ENCODE measurements around the gene ALDH1L1. TPM values are rescaled to one million over a fixed set of nuclear protein-coding genes. Genes with fewer than 3 reads are reported as not detected.
A peak's percentile ranks its signal among the peaks of the same experiment; 100 is the strongest.

ALDH1L1 gene
- total and polyA plus RNA-seq, 2 of the 8 experiments (the other 6 are each of a cell fraction or from before 2014, with no cell fraction given), result 0.98 to 1.6 TPM

GRCh38 chr3:126184465-126185000 is 4.1 kb upstream of the ALDH1L1 start:
- no peak overlapping the region for H4K8ac ChIP-seq (ENCODE audit: extremely low read depth, insufficient read depth, low read length)
- peaks cover 2 to 26% (median 17%) of the 10 kb centered on the region in 4 experiments for H3K27me3 ChIP-seq (replicated peaks in 1 of 4; ENCODE audit: control insufficient read depth in 3 of 4, extremely low read depth in 1 of 4, insufficient read depth in 3 of 4, low read length in 3 of 4)
- TF ChIP-seq, protein P1, sequence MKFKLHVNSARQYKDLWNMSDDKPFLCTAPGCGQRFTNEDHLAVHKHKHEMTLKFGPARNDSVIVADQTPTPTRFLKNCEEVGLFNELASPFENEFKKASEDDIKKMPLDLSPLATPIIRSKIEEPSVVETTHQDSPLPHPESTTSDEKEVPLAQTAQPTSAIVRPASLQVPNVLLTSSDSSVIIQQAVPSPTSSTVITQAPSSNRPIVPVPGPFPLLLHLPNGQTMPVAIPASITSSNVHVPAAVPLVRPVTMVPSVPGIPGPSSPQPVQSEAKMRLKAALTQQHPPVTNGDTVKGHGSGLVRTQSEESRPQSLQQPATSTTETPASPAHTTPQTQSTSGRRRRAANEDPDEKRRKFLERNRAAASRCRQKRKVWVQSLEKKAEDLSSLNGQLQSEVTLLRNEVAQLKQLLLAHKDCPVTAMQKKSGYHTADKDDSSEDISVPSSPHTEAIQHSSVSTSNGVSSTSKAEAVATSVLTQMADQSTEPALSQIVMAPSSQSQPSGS (IDR thresholded peaks at IDR 0.05; ENCODE audit: low read length), result no peak
- TF ChIP-seq BACH1 (IDR thresholded peaks at IDR 0.05; ENCODE audit: low read length) (no peak), MAFK (IDR thresholded peaks at IDR 0.05; ENCODE audit: low read depth, low read length) (peak; percentile 30; the same call in 1 of the 2 replicates)
- no peaks in the 10 kb centered on the region for H3K79me2 ChIP-seq (ENCODE audit: control insufficient read depth in 1 of 2, insufficient read depth in 2 of 2, low read length in 2 of 2)
- H3K4me2 ChIP-seq (ENCODE audit: insufficient read depth in 1 of 2, low read depth in 2 of 2, low read length in 2 of 2), result no peak overlapping the region
- H2BK12ac ChIP-seq (ENCODE audit: low read depth, low read length), result no peak overlapping the region
- no peak overlapping the region for H2BK20ac ChIP-seq (ENCODE audit: low read length)
- H2BK5ac ChIP-seq (ENCODE audit: low read depth, low read length), result no peak overlapping the region
- peaks cover 0 to 3% (median 0%) of the 10 kb centered on the region in 4 experiments; a peak in 1 of 7 replicates for H3K4me1 ChIP-seq (replicated peaks in 1 of 4; ENCODE audit: control insufficient read depth in 3 of 4, insufficient read depth in 4 of 4, low read length in 3 of 4)
- no peaks in the 10 kb centered on the region for H3K79me1 ChIP-seq (ENCODE audit: low read depth, low read length)
- no peak overlapping the region for H3K9ac ChIP-seq (replicated peaks in 1 of 4; ENCODE audit: extremely low read depth in 1 of 4, low read depth in 3 of 4, low read length in 3 of 4)
- no peaks in the 10 kb centered on the region for H3K36me3 ChIP-seq (ENCODE audit: control insufficient read depth in 2 of 4, insufficient read depth in 4 of 4, low read length in 3 of 4)
- H2AFZ ChIP-seq (ENCODE audit: low read length), result no peak overlapping the region
- no peak overlapping the region for H2BK120ac ChIP-seq (replicated peaks; ENCODE audit: low read depth, low read length)
- 85% methylated on average over 6 of the region's 6 CpGs; no CpG with 5 or more reads in 1 of the 2 experiments for WGBS, 2 experiments (ENCODE audit: extremely low coverage in 1 of 2, insufficient coverage in 1 of 2, insufficient read length in 1 of 2, insufficient replicate concordance in 2 of 2, low coverage in 1 of 2, low lambda C conversion rate in 2 of 2, missing lambda C conversion rate in 1 of 2)
- H2AK5ac ChIP-seq (ENCODE audit: low read depth, low read length), result no peak overlapping the region
- H3K14ac ChIP-seq (ENCODE audit: insufficient read length), result no peak overlapping the region
- H3K56ac ChIP-seq (replicated peaks; ENCODE audit: insufficient read length, low read depth, low read length), result no peak overlapping the region
- H4K20me1 ChIP-seq (replicated peaks in 1 of 2; ENCODE audit: control insufficient read depth in 1 of 2, insufficient read depth in 2 of 2, low read length in 2 of 2), result no peaks in the 10 kb centered on the region
- no peaks in the 10 kb centered on the region for H3K9me3 ChIP-seq (ENCODE audit: insufficient read depth in 2 of 2, low read depth in 1 of 2, low read length in 1 of 2)
- H4K91ac ChIP-seq (replicated peaks; ENCODE audit: insufficient read length, low read length), result no peak overlapping the region
- H3K4ac ChIP-seq (replicated peaks; ENCODE audit: insufficient read length, low read depth, low read length), result no peak overlapping the region
- CTCF ChIA-PET (ENCODE audit: partially characterized antibody), result interaction anchor here (1.0 to 5.9 kb wide), 5 partner anchors 13 to 211 kb away, joined by 3 to 35 read pairs (median 4); no protein-coding TSS in a partner anchor
- H2BK15ac ChIP-seq (ENCODE audit: low read length), result no peak overlapping the region
- peaks cover 15% of the 10 kb centered on the region; the same call in 1 of the 2 replicates for H3K23me2 ChIP-seq (ENCODE audit: low read depth, low read length)
- H3K23ac ChIP-seq (ENCODE audit: insufficient read length), result no peak overlapping the region
- no peak overlapping the region for H4K5ac ChIP-seq (ENCODE audit: insufficient read length, low read depth, low read length)
- FAIRE-seq (no peak), DNase-seq (ENCODE audit: low read depth in 1 of 2, low spot score in 2 of 2) (no peak)
- no peak overlapping the region for H3K27ac ChIP-seq (ENCODE audit: low read depth, low read length)
- no peak overlapping the region for H3K4me3 ChIP-seq (ENCODE audit: extremely low read depth in 1 of 4, insufficient read depth in 2 of 4, low read depth in 3 of 4, low read length in 4 of 4)
- POLR2A ChIA-PET (ENCODE audit: partially characterized antibody), result no interaction called here
- H3K18ac ChIP-seq (ENCODE audit: extremely low read depth, low read length), result no peak overlapping the region
